NCI-H510A treated with DMSO at 0.1 percent for 48 hours (cell line): ENCODE measurements around the gene DIS3.
"Not testable (repeated sequence)": the region's sequence is repeated elsewhere in the genome, so short reads cannot be mapped to it uniquely, and the experiment has no call there.

ENCODE experiments used
- DNase-seq: peaks from one replicate; lab custom pipeline; 2025; lab: John Stamatoyannopoulos, UW

DIS3 gene, protein sequence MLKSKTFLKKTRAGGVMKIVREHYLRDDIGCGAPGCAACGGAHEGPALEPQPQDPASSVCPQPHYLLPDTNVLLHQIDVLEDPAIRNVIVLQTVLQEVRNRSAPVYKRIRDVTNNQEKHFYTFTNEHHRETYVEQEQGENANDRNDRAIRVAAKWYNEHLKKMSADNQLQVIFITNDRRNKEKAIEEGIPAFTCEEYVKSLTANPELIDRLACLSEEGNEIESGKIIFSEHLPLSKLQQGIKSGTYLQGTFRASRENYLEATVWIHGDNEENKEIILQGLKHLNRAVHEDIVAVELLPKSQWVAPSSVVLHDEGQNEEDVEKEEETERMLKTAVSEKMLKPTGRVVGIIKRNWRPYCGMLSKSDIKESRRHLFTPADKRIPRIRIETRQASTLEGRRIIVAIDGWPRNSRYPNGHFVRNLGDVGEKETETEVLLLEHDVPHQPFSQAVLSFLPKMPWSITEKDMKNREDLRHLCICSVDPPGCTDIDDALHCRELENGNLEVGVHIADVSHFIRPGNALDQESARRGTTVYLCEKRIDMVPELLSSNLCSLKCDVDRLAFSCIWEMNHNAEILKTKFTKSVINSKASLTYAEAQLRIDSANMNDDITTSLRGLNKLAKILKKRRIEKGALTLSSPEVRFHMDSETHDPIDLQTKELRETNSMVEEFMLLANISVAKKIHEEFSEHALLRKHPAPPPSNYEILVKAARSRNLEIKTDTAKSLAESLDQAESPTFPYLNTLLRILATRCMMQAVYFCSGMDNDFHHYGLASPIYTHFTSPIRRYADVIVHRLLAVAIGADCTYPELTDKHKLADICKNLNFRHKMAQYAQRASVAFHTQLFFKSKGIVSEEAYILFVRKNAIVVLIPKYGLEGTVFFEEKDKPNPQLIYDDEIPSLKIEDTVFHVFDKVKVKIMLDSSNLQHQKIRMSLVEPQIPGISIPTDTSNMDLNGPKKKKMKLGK

DNA sequence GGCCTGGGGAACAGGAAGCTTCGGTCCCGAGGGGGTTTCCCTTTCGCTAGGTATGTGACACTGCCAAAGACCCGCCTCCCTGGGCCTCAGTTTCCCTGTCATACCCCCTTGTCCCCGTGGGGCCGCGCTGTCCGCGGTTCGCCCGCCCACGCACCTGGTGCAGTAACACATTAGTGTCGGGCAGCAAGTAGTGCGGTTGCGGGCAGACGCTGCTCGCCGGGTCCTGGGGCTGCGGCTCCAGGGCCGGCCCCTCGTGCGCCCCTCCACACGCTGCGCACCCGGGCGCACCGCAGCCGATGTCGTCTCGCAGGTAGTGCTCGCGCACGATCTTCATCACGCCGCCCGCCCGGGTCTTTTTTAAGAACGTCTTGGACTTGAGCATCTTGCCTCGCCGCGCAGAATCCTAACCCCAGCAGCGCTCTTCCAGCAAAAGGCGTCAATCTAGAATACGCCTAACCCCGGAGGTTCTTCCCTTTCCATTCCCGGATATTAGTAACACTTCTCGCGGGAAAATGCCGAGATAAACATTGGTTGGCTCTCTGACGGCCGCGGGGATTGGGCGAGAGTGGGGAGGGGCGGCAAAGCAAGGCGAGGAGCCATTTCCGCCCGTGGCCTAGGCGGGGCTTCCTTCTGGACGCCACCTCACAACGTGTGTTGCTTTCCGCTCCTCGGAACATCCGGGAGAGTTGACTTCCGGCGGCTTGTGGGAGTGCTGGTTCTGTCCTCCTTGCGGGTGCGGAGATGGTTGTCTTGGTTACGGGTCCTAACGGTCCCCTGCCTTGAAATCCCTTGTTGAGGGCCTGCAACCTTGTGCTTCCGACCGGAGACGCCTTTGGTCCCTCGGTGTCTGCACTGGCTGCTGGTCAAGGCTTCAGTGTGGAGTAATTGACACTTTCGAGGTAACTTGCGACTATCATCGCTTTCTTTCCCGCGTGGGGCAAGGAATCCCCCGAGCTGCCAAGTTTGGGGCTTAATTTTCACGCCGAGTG lies at the start of gene DIS3, which contains the start of gene PIBF1:
Gene DIS3 (minus strand): TSS at position 450 of the 989 bp plus-strand sequence. CDS start 68 bp downstream, at position 382.
Gene PIBF1 (plus strand): TSS at position 683 of the 989 bp plus-strand sequence. CDS start 1,337 bp downstream, outside the sequence.
- DNase-seq = peak; percentile 85

DNA sequence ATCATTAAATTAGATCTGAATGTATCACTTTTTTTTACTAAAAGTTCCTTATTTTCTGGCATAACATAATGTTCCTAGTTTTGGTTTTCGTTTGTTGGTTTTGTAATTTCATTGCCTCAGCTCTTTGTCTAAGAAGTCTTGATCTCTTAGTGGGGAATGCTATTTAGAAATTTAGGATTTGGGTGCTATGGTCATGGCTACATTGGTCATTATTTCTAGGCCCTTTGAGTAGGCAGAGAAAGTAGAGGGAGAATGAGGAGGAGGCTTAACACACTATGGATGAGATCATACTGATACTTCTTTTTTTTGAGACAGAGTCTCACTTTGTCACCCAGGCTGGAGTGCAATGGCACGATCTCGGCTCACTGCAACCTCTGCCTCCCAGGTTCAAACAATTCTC lies 42.0 kb upstream of the DIS3 start:
- no peak for DNase-seq

DNA sequence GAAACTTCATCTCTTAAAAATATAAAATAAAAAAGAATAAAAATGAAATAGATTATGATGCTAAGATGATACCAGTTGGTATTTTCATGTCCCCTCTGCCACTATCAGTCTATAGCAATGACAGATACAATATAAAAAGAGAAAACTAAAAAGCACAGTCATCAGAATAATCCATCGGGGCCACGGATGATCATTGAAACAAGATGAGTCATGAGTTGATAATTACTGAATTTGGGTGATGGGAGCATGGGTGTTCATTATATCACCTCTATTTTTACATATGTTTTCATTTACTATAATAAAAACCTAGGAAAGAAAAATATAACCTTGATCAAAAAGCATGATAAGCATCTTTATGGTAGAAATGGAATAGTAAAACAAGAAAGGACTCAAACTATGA lies 41.4 kb upstream of the DIS3 start:
- DNase-seq = no peak

DNA sequence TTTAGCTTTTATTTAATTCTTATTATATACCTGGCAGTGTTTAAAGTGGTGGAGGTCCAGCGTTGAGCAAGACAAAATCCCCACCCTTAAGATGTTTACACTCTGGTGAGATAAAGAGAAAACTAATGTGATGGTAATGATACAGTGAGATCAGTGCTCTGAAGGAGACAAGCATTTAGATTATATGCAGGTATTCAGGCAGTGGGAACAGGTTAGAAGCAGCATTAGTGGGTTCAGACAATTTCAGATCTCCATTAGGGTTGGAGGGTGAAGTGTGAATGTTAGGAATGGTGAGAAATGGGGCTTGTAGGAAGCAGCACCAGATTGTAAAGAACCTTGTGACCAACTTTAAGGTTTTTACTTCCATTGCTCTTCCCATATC lies 39.2 kb upstream of the DIS3 start:
- DNase-seq = no peak

DNA sequence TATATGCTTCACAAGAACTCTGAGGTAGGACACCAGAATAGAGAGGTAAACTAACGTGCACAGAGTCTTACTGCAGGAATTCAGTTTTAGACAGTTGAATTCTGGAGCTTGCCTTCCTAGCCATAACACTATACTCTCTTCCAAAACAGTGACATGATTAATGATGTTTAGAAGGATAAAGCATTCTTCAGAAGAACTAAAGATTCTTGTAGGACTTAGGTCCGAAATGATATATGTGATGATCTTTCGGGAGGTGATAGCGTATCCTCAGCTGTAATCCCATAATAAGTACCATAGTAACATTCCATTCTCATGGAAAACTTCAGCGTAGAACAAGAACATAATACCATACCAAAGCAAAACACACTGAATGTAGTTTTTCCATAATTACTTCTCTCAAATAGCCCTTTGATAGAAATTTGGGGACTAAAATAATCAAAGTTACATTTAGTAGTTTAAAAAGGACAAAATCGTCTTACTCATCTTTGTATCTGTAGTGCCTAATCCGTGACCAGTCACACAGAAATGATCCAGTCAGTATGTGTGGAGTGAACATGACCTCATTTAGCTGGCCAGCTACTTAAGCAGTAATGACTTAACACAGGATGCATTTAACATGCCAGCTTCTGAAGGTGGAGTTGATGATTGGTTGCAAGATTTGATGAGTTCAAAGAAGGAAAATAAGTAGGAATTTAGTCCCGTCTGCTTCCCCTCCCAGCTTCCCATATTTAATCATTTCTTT lies 38.6 kb upstream of the DIS3 start:
- no peak for DNase-seq

DNA sequence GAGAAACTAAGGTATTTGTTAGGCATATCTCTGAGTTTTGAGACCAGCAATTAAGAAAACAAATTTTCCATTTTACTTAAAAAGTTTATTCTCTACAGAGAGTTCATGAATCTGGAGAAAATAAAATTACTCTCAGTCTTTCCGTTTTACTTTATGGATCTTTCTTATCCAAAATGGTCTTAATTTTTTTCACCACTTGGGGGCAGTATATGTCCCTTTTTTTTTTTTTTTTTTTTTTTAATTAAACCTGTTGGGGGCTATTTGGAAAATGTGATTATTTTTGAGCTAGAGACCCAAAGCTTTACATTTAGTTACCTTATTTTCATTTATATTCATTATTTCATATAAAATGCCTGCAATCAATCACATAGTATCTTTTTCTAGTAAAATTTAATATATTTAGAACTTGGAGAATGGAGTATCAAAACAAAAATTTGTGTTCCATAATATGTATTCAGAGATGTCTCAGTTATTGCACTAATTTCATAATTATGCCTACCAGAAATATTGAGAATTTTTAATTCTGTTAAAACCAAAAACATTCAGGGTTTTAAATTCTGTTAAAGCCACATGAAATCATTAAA lies 27.3 kb upstream of the DIS3 start:
- DNase-seq = no peak

DNA sequence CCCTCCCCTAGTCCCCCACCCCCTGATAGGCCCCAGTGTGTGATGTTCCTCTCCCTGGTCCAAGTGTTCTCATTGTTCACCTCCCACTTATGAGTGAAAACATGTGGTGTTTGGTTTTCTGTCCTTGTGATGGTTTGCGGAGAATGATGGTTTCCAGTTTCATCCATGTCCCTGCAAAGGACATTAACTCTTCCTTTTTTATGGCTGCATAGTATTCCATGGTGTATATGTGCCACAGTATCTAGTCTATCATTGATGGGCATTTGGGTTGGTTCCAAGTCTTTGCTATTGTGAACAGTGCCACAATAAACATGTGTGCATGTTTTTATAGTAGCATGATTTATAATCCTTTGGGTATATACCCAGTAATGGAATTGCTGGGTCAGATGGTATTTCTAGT lies 24.8 kb upstream of the DIS3 start:
- DNase-seq = not testable (repeated sequence)

DNA sequence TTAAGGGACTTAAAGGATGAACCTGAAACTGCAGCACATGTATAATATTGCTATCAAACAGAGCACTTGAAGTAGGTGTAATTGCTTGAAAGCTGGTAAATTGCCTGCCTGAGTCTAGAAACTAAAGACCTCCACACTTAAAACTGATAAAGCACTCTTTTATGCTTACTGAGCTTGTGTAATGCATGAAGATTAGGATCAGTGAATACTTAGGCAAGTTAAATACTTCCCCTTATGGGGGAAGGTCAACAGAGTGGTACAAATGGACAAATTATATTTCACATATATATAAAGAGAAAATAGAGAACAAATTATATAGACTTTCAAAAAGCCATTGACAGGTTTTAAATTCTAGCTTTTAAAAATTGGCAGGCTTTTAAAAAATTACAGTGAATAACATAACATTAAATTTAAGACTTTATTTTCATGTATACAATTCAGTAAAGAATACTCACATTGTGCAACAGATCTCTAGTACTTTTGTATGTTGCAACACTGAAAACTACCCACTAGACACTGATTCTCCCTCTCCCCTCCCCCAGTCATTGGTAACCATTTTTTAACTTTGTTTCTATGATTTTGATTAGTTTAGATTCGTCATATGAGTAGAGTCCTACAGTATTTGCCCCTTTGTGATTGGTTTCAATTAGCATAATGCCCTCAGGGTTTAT lies 24.1 kb upstream of the DIS3 start:
- DNase-seq = no peak

DNA sequence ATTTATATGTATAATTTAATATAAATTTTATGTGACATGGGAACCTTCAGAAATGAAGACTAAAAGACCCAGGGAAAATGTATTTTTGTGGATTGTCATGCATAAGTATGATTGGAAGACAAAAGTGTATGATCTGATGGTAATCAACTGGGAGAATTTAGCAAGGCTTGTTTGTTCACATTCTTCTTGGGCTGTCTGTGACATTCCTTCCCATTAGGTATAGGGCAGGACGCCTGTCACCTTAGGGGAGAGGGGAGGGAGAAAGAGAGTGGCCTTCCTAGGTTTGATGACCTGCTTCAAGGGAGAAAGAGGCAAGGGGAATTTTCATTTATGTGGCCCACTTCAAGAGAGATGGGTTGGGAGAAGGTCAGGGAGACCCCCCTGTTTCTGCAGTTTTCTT lies 22.6 kb upstream of the DIS3 start:
- no peak for DNase-seq

DNA sequence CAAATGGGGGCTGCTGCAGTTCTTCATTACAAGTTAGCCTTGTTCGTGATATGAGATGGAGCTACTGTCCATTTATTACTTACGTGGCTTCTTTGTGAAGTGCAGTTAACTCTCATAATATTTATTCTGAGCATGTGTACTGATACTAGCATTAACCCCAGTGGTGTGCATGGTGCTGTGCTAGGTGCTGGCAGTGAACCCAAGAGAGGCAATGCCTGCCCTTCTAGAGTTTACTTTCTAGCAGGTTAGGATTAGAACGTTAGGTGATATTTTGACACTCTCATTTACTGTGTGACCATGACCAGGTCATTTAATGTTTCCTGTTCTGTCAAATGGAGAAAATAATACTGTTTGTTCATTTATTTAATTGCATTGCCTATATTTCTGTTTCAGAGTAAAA lies 17.1 kb upstream of the DIS3 start:
- no peak for DNase-seq

DNA sequence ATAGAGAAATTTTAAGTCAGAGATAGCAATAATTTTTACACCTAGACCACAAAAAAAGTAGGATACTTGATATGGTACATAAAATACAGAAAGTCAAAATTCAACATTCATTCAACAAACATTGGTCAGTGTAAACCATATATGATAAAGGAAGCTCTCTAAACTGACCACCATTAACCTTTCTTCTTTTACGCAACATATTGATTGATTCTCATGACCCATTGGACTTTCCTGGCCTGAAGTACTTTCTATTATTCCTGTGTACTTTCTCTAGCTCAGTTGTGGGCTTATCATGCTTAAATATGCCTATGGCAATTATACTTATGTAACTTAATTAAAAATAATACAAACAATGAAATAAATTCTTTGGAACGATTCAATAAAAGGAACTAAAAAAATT lies 10.9 kb upstream of the DIS3 start:
- no peak for DNase-seq

DNA sequence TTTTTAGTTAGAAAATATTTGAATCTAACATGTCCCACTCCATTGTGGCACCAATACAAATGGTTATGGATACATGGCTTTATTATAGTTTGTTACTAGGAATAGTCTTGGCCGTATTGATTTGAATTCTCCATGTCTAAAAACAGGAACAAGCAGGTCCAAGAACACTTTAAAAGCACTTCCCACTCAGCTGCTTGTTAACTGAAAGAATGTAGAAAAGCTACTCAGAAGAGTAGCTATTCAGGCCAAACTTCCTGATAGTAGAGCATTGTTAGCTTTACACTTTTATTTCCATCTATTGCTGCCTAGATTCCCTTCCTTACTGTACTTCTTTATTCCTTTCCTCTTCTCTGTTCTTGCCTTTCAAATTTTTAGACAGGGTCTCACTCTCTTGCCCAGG lies 7.1 kb upstream of the DIS3 start:
- DNase-seq = no peak

DNA sequence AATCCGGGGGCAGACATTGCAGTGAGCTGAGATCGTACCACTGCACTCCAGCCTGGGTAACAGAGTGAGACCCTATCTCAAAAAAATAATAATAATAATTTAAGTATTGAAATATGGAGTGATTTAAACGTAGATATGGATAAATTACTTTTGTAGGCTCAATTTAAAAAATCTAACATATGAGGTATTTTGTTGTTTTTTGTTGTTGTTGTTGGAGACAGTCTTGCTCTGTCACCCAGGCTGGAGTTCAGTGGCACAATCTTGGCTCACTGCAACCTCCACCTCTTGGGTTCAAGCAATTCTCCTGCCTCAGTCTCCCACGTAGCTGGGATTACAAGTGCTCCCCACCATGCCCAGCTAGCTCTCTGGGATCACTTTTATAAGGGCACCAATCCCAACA lies 3.0 kb upstream of the DIS3 start:
- not testable (repeated sequence) for DNase-seq

DNA sequence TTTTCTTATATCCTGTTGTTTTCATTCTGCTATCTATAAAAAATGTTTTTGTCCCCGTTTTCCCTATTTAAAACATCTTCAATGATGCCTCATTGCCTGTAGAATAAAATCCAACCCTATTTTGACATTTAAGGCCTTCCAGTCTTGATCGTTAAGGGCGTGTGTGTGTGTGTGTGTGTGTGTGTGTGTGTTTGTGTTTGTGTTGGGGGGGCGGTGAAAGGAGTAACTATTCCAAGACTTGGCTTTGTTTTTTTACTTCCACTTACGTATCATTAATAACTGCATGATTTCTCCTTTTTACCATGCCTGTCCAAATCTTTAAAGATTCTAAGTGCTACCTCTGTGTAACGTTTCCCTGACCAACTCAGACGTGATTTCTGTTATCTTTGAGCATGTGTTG lies 1.0 kb upstream of the DIS3 start:
- DNase-seq = no peak

DNA sequence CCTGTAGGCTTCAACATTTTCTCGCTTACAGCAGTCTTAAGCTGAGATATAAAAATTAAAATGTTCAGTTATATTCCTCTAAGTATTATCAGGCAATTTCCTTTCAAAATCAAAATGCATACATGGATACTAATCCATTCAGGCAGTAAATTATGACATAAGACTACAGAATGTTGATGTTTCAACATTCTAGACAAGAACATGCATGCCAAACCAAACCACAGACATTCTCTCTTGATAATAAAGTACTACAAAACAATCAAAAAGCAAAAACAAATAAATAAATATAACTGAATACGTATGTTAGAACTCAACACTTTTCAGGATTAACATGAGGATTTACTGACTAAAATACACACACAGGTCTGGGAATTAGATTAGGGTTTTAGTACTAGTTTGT lies 7.7 kb downstream of the DIS3 start:
- no peak for DNase-seq

DNA sequence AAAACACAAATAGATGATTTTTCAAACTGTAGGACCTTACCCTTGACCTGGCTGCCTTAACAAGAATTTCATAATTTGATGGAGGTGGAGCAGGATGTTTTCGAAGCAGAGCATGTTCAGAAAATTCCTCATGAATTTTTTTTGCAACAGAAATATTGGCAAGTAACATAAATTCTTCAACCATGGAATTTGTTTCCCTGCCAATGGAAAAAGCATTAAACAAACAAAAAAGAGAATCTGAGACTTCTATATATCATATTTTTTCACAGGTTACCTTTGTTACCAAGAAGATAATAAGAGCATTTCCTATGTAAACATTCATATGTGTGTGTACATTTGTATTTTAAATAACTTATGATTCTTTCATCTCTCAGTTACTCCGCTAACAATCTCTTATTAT lies 18.3 kb downstream of the DIS3 start:
- no peak for DNase-seq

DNA sequence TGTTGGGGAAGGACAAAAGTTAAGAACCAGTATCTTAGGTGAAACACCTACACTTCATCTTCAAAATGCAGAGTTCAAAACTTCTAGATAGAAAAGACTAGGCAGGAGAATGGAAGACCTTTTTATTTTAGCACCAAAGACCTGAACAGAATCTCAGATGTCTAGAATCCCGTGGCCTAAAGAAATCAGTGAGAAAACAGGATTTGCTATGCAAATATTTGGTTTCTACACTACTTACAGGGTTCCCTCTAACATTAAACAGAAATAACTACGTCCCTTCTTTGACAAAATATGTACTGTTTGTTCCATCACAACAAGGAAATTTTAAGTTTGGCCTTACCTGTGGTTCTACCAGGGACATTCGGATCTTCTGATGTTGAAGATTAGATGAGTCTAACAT lies 21.5 kb downstream of the DIS3 start:
- DNase-seq = no peak

DNA sequence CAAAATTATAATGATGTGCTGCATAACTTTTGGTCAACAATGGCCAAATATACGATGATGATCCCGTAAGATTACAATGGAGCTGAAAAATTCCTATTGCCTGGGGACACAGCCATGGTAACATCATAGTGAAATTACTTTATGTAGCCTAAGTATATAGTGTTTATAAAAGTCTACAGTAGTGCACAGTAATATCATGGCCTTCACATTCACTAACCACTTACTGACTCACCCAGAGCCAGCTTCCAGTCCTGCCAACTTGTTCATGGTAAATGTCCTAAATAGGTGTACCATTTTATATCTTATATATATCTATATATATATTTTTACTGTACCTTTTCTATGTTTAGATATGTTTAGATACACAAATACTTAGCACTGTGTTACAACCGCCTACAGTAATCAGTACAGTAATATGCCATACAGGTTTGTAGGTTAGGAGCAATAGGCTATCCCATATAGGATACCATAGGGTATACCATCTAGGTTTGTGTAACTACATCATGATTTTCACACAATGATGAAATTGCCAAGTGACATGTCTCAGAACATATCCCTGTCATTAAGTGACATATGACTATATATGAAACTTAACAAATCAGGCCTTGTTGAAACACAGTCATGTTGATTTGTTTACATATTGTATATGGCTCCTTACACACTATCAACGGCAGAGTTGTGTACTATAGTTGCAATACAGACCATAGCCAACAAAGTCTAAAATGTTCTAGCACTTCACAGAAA lies 23.7 kb downstream of the DIS3 start:
- DNase-seq = no peak

DNA sequence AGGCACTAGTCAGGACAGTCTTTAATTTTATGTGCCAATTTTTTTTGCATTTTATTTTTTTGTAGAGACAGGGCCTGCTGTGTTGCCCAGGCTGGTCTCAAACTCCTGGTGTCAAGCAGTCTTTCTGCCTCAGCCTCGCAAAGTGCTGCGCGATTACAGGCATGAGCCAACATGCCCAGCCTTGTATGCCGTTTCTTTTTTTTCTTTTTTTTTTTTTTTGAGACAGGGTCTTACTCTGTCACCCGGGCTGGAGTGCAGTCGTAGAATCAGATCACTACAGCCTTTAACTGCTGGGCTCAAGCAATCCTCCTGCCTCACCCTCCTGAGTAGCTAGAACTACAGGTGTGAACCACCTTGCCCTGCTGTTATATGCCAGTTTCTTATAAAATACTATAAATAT lies 27.6 kb downstream of the DIS3 start:
- no peak for DNase-seq
